ENCODE data around the gene TEX44.

- TF ChIP-seq POLR2A (IDR thresholded peaks at IDR 0.05; ENCODE audit: low read depth, low read length) (no peak), POLR2AphosphoS5 (IDR thresholded peaks at IDR 0.05; ENCODE audit: low read depth, low read length) (no peak), TAF1 (IDR thresholded peaks at IDR 0.05; ENCODE audit: low read depth, low read length) (no peak), SPI1 (IDR thresholded peaks at IDR 0.05; ENCODE audit: low read depth, low read length) (no peak), PAX5 (IDR thresholded peaks at IDR 0.05; ENCODE audit: insufficient read depth, low read length, severe bottlenecking) (no peak), POU2F2 (IDR thresholded peaks at IDR 0.05; ENCODE audit: low read depth, low read length) (no peak)
These were observed 40.7 kb downstream of the TEX44 start for GRCh38 chr2:231633241-231633976.

Measured in GM12891 (cell line).